ENCODE measurements around the gene DYNC1I1. TPM values are rescaled to one million over a fixed set of nuclear protein-coding genes. Genes with fewer than 3 reads are reported as not detected.

DYNC1I1 gene
- polyA plus RNA-seq, 1 of the 3 experiments (the other 2 are of a cell fraction): 0.05 TPM

DNA sequence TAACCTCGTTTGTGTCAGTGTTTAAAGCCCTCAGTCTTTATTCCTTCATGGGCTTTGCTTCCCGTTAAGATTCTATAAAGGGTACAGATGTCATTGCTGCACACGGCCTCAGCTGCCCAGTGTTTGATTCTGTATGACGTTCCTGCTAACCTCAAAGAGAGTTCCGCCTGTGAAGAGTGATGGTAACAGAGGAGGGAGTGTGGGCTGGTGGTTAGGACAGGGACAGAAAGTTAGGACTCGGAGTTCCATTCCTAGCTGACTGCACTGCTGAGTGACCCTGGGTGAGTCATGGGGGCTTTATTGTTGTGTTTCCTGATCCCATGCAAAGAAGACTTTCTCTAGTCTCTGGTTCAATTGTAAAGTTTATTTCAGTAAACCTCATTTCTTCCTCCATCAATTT lies 227.1 kb downstream of the DYNC1I1 start:
- ChIA-PET CTCF (interaction anchor here (0.9 to 2.3 kb wide), 5 partner anchors 8 to 276 kb away, joined by 3 to 7 read pairs (median 4); no protein-coding TSS in a partner anchor), POLR2A (no interaction called here)
- no peak overlapping the region for H3K4me2 ChIP-seq
- H3K27me3 ChIP-seq (ENCODE audit: insufficient read depth): no peaks in the 10 kb centered on the region
- H3K4me3 ChIP-seq (ENCODE audit: low read depth in 2 of 2, low read length in 1 of 2): no peak overlapping the region
- no peaks in the 10 kb centered on the region for H3K79me2 ChIP-seq (ENCODE audit: insufficient read depth)
- H3K9me2 ChIP-seq: no peaks in the 10 kb centered on the region
- no peaks in the 10 kb centered on the region; a peak in 1 of 4 replicates for H3K4me1 ChIP-seq (ENCODE audit: control insufficient read depth in 1 of 2, insufficient read depth in 2 of 2, low read depth in 1 of 2, low read length in 1 of 2)
- no peak overlapping the region for H2AFZ ChIP-seq (ENCODE audit: low read depth)
- no peaks in the 10 kb centered on the region for H3K36me3 ChIP-seq (replicated peaks in 1 of 2; ENCODE audit: control insufficient read depth in 1 of 2, insufficient read depth in 2 of 2, low read length in 1 of 2)
- H3K9me3 ChIP-seq: no peaks in the 10 kb centered on the region
- no peak overlapping the region for H3K9ac ChIP-seq
- 33% methylated on average over 6 of the region's 6 CpGs for WGBS (ENCODE audit: low lambda C conversion rate)
- H4K20me1 ChIP-seq (ENCODE audit: insufficient read depth): no peaks in the 10 kb centered on the region
- H3F3A ChIP-seq (replicated peaks; ENCODE audit: insufficient read depth): no peaks in the 10 kb centered on the region
- no peak for DNase-seq
- TF ChIP-seq MXI1 (IDR thresholded peaks at IDR 0.05; ENCODE audit: low read depth, low read length) (no peak), RAD21 (IDR thresholded peaks at IDR 0.05; ENCODE audit: low read length) (no peak), RXRA (IDR thresholded peaks at IDR 0.05; ENCODE audit: borderline replicate concordance, low read depth) (no peak), CTCF (IDR thresholded peaks at IDR 0.05) (no peak), GABPA (IDR thresholded peaks at IDR 0.05; ENCODE audit: low read depth) (no peak), FOXJ3 (CRISPR knock-in tag; IDR thresholded peaks at IDR 0.05) (no peak), GATA2 (CRISPR knock-in tag; IDR thresholded peaks at IDR 0.05) (no peak), NFIC (IDR thresholded peaks at IDR 0.05; ENCODE audit: borderline replicate concordance) (no peak), EZH2phosphoT487 (IDR thresholded peaks at IDR 0.05; ENCODE audit: borderline replicate concordance, low read depth) (no peak), ELF1 (IDR thresholded peaks at IDR 0.05) (no peak), FOXM1 (IDR thresholded peaks at IDR 0.05; ENCODE audit: low read depth) (no peak), RFX5 (IDR thresholded peaks at IDR 0.05; ENCODE audit: low read length) (no peak), EP300 (IDR thresholded peaks at IDR 0.05; ENCODE audit: borderline replicate concordance in 1 of 2, low read depth in 1 of 2, low read length in 1 of 2) (no peak), PBX3 (IDR thresholded peaks at IDR 0.05) (no peak), MAX (IDR thresholded peaks at IDR 0.05; ENCODE audit: low read depth) (no peak), JUND (IDR thresholded peaks at IDR 0.05) (no peak), NRF1 (IDR thresholded peaks at IDR 0.05; ENCODE audit: low read depth, low read length) (no peak)
- TF ChIP-seq, protein P1, sequence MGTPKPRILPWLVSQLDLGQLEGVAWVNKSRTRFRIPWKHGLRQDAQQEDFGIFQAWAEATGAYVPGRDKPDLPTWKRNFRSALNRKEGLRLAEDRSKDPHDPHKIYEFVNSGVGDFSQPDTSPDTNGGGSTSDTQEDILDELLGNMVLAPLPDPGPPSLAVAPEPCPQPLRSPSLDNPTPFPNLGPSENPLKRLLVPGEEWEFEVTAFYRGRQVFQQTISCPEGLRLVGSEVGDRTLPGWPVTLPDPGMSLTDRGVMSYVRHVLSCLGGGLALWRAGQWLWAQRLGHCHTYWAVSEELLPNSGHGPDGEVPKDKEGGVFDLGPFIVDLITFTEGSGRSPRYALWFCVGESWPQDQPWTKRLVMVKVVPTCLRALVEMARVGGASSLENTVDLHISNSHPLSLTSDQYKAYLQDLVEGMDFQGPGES (IDR thresholded peaks at IDR 0.05; ENCODE audit: low read depth, low read length): no peak
- H3K27ac ChIP-seq (ENCODE audit: low read depth in 2 of 2, low read length in 1 of 2): no peak overlapping the region
